NCI-H82 treated with DMSO at 0.1 percent for 48 hours (cell line): ENCODE results near the gene CAVIN2.

ENCODE experiments used
- DNase-seq: peaks from one replicate; lab custom pipeline; 2025; ENCODE audit not compliant: unreplicated experiment; lab: John Stamatoyannopoulos, UW

Gene CAVIN2, protein sequence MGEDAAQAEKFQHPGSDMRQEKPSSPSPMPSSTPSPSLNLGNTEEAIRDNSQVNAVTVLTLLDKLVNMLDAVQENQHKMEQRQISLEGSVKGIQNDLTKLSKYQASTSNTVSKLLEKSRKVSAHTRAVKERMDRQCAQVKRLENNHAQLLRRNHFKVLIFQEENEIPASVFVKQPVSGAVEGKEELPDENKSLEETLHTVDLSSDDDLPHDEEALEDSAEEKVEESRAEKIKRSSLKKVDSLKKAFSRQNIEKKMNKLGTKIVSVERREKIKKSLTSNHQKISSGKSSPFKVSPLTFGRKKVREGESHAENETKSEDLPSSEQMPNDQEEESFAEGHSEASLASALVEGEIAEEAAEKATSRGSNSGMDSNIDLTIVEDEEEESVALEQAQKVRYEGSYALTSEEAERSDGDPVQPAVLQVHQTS

GRCh38 chr2:191846515-191847476, at the start of gene CAVIN2:
Gene CAVIN2, minus strand, starts transcription at chr2:191847088. Its CDS starts 163 bp downstream, at chr2:191846925.
- DNase-seq, result no peak

GRCh38 chr2:191895743-191896142, 48.9 kb upstream of the CAVIN2 start:
- no peak for DNase-seq

GRCh38 chr2:191895195-191895594, 48.3 kb upstream of the CAVIN2 start:
- no peak for DNase-seq

DNA sequence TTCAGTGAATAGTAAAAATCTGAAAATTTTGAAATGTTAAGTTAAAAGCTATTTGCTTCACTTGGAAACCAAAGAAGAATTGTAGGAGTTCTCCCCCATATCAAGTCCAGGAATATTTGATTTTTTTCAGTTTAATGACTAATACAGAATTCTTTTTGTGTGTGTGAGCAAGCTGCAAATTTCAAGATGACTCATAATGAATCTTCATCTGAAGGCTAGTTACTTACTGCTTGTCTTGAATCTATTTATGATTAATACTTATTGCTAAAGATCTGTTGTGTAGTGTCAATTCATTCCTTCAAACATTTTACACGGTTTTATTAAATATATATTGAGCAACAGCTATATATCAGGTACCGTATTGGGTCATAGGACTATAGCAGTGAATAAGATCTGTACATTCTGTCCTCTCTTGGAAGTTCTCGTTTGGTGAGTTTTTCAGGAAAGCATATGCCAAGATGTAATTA, 47.8 kb upstream of the CAVIN2 start:
- DNase-seq, result no peak

DNA sequence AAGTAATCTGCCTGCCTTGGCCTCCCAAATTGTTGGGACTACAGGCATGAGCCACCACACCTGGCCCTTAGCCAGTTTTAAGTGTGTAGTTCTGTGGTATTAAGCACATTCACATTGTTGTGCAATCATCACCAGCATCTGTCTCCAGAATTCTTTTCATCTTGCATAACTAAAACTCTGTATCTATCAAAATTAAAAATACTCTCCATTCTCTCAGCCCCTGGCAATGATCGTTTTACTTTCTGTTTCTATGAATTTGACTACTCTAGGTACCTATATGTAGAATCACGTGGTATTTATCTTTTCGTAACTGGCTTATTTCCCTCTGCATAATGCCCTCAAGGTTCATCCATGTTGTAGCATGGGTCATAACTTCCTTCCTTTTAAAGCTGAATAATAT, 45.5 kb upstream of the CAVIN2 start:
- DNase-seq, result no peak

- no peak for DNase-seq
Observed at GRCh38 chr2:191891656-191892055, 44.8 kb upstream of the CAVIN2 start.

- no peak for DNase-seq
Observed at GRCh38 chr2:191889931-191890330, 43.0 kb upstream of the CAVIN2 start.

DNA sequence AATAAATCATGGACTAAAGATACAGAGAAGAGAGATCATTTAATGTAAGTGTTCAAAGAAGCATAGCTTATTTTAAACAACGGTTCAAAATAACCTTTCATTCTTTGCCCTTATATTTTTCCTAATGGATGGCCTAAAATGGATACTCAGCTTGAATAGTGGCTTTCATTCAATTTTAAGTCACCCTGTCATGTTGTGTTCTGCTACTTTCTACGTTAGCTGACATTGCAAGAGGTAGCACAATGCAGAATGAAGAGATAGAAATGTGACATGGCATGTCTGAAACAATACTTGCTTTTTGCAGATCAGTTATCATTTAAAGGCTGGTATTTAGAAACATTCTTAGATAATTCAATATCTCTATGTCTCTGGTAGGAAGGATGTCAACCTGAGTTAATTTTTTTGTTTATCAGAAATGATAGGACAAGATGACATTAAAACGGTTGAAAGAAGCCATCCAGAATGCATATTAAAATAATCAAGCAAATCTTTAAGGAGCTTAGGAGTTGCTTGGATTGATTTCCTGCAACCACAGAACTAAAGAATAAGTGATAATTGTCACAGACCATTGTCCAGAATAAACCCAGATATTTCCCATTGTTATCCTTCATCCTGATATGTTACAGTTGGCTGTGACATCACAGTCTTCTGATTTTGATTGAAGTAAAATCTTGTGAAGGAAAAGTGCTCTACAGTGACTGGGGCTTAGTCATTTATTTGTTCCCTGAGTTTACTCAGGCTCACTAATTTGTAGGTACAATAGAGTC, 41.7 kb upstream of the CAVIN2 start:
- DNase-seq, result no peak

DNA sequence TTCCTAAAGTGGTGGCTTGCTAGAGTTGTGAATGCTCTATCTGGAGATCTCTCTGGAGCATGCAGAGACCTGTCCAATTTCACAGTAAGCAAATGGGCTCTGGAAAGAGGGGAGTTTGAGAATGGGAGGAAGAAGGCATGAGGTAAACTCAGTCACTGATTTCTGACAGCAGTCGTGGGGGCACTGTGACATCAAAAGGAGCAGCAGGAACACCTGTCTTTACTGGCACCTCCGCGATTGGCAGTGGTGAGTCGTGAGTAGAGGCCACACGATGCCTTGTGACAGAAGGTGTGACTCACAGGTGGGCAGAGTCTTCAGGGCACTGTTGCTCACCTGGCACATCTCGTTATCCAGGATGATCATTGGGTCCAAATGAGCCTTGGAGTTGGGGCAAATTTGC, 38.8 kb upstream of the CAVIN2 start:
- DNase-seq, result no peak

DNA sequence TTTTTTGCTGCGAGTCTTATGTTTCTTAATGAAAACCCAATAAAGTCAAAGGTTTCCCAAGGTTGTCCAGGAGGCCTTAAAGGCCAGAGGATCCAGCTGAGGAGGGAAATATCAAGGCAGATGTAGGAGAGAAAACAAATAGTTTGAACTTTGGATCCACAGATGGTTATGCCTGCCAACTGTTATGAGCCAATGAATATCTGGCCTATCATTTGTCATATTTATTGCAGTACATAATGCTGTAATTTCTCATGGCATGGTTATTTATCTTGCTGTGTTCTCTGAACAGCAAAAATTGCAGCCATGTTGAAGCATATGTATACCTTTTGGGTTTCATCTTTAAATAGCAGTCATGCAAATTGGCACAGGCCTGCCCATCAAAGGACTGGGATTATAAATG, 38.2 kb upstream of the CAVIN2 start:
- DNase-seq, result no peak

DNA sequence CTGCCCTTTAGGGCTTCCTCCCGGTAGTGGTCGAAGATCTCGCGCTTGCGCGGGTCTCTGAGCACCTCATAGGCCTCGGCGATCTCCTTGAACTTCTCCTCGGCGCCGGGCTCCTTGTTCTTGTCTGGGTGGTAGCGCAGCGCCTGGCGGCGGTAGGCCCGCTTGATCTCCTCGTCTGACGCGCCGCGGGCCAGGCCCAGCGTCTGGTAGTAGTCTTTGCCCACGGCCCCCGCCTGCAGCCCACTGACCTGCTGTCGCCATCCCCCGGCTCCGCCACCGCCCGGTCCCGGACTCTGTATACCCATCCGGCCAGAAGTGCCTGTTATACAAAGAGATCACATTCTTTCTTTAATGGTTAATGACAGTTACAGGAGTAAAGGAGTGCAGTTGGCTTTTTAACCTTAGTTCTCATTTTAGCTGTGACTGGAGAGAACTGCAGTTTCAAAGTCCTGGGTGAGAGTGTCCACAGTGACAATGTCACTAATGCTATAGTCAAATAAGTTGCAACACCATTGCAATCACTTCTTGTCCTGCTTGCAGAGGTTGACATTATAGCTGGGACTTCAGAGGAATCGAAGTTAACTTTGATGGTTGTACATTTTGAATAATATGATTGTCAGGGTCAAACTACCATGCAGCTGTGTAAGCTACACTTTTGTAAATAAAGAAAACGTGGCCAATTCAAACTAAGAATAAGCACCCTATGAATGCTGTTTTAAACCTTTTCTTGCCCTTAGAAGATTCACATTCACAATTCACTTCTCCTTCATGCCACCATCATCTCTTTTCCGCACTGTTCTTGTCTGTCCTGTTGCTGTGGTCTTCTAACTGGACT, 35.3 kb upstream of the CAVIN2 start:
- DNase-seq, result no peak

DNA sequence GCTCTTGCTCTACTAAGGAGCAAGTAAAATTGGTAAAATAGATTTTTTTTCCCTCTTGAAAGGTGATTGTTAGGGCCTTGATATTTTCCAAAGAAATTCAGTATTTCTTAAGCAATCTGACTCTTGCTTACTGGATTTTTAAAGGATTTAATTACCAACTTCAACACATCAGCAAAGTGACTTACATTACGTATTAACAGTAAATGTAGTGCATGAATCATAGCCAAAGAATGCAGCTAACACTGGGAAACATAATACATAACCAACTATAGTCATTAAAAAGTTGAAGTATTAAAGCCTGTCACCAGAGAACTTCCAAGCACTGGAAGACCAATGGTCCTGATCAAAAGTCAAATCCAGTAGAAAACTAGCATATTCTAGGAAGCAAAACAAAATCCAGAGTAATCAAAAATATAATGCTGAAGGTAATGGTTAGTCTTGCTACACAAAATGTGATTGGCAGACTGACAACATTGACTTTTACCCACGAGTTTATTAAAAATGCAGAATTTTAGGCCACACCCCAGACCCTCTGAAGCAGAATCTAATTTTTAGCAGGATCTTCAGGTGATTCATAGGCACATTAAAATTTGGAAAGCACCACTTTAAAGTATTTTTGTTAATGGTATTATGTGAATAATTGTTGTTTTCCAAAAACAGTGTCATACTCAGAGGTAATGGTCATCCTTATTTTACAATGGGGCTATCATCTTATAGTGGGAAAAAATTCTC, 31.8 kb upstream of the CAVIN2 start:
- no peak for DNase-seq

- no peak for DNase-seq
Observed at GRCh38 chr2:191877875-191878274, 31.0 kb upstream of the CAVIN2 start.

GRCh38 chr2:191875859-191876258, 29.0 kb upstream of the CAVIN2 start:
- no peak for DNase-seq

DNA sequence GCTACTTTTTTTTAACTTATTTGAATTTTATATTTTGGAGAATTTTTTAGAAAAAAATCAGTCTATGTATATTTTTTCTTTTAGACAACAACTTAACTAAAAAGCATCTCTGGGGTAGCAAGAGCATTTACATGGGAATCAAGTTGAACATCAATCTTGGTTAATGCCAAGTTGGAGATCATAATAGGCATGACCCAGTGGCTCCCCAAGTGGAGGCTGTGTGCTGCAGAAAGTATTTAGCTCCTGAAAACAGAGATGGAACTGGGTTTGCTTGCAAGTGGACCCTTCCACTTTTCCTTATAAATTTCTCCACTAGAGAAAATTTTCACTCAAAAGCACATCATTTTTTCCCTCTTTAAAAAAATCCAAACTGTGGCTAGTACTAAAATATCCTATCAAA, 23.9 kb upstream of the CAVIN2 start:
- no peak for DNase-seq

- DNase-seq, result no peak
Observed at GRCh38 chr2:191869781-191870180, 22.9 kb upstream of the CAVIN2 start.

GRCh38 chr2:191869178-191869577, 22.3 kb upstream of the CAVIN2 start:
- peak; percentile 29 for DNase-seq

GRCh38 chr2:191867507-191867847, 20.6 kb upstream of the CAVIN2 start:
- no peak for DNase-seq

DNA sequence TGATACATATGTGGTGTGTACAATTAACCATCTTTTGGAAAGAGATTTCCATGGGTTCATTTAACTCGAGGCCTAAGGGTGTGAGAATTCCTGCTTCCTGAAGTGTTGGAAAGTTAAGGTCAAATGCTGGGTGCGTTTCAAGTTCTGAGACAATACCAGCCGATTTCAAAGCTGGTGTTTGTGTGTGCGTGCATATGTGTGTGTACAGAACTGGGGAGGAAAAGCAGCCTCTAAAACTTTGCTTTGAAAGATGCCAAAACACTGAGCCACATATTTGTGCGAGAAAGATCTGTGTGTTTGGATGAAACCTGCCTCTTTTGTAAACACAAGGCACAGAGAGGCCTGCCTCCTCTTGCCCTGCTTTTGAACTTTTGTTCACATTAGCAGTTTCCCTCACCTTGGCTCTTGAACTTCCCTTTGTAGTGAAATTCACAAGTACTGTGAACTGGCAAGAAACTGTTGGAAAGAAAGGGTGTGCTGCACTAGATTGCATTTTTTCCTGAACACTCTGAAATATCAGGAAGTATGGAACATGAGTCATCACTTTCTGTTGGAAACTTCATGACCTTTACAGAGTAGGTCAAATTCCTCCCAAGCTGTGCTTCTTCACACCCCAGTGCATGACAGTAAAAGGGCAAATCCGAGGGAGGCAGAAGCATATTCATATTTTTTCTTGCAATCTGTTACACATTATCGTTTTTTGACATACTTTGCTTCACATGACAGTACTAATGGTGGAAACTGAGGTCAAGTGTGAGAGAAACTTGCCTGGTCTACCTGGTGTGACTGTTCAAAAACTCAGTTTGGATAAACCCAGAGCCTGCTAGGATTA, 20.0 kb upstream of the CAVIN2 start:
- DNase-seq, result no peak
